ENCODE measurements around the gene CSF1R.

The CSF1R gene

DNA sequence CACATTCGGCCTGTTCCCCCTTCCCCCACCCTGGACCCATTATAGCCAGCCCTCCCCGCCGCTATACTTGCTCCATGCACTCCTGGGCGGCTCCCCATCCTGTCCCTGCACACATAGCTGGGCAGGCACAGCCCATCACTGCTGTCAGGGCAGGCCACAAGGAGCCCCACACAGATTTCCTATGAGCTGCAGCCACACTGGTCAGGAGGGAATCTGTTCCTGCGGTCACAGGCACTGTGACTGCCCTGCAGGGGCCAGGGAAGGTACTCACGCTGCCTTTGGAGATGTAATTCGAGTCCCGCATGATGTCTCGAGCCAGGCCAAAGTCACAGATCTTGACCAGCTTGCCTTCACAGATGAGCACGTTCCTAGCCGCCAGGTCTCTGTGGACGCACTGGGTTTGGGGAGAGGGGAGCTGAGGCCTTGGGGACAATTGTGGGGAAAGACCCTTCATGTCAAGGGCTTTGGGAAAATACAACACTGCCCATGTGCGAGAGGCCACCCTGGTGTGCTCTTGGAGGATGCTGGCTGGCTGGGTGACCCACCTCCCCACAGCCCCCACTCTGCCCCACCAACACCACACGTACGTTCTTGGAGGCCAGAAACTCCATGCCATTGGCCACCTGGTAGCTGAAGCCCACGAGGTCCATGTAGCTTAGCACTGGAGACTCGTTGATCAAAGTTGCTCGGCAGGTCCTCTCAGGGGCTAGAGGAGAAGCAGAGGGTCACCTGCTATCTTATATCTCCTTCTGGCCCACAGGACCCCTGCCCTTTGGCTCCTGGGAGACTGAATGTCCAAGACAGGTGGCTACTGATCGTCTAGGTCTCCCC is 34.5 kb upstream of the CSF1R start:
- DNase-seq, result no peak

DNA sequence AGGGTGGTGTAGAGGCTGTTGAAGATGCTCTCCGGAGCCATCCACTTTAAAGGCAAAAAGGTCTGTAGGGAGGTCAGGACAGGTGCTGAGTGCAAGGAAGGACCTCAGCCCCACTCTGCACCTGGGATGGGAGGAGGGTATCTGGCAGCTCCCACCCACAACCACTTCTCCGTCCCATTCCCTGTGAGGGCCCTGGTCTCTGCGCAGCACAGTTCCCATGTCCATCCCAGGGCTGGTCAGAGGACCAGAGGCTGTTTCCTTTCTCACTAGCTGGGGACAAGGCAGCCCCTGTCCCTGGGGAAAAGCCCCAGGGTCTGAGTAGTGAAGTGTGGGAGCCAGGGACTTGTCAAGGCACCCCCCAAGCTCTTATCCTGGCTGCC is 33.7 kb upstream of the CSF1R start:
- DNase-seq, result no peak

DNA sequence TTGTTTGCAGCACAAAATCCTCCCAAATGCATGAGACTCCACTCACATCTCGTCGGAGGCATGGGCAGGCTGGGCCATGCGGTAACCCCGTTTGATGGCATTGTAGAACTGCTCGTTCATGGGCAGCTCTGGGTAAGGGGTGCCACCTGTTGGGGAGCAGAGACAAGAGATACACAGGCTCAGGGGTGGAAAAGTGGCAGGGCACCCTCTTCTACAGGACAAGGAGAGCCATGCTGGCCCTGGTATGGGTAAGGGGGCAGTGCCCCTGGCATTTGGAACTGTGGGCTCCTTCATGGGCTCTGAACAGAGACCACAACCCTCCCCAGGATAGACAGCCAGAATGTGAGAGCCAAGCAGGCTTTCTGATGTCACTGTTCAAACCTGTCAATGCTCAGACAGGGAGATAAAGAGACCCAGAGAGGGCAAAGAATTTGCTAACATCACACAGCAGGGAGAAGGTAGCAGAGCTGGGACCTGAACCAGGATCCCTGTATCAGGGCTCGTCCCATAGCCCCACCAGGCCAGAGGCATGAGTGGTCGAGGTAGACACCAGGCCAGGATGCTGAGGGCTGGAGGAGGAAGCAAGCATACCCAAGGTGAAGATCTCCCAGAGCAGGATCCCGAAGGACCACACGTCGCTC is 33.2 kb upstream of the CSF1R start:
- DNase-seq, result peak; percentile 54

DNA sequence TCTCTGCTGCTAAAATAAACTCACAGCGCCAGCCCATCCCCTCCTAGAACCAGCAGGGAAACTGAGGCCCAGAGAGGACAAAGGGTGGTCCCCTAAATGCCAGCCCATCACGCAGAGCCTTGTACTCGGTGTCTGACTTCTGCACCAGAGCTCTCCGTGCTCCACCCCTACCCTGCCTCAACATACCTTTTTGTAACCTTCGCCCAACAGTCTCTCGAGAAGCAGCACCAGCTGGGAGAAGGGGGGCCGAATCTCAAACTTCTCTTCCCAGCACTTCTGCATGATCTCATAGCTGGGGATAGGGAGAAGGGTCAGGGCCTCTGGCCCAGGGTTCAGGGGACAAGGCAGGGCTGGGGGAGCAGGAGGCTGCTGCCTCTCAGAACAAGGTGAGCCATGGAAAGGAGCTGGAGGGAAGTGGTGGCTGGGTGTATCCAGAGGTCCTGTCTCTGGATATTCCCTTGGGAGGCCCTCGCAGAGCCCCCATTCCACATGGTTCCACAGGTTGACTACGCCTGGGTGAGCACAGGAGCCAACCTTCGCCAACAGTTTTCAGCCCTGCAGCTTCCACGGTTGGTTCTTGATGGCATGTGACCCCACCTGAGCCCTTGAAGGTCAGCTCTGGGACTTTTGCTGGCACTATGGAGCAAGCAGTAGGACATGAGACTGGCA is 32.3 kb upstream of the CSF1R start:
- DNase-seq, result no peak

DNA sequence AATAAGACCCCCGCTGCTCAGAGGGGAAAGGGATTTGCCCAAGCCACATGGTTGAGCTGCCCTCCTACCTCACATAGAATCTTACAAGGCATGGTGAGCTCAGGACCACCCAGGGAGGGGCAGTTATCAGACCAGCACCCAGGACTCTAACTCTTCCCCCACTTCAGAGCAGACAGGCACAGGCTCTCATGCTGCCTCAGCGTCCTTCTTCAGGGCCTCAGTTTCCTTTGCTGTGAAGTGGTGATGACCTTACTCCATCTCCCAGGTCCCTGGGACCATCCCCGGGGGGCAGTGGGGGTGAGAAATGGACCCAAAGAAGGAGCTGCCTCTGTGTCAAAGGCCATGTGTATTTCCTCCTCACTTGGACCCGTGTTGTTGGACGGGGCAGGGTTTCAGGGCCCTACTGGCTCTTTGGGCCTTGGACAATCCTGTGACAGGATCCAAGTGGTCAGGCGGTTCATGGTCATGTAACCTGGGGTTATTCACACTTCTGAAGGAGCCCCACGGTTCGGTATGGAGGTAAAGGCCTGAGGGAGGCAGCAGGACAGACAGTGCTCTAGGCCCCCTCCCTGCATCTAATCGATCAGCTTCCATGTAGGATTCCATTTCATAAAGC is 31.7 kb upstream of the CSF1R start:
- no peak for DNase-seq

DNA sequence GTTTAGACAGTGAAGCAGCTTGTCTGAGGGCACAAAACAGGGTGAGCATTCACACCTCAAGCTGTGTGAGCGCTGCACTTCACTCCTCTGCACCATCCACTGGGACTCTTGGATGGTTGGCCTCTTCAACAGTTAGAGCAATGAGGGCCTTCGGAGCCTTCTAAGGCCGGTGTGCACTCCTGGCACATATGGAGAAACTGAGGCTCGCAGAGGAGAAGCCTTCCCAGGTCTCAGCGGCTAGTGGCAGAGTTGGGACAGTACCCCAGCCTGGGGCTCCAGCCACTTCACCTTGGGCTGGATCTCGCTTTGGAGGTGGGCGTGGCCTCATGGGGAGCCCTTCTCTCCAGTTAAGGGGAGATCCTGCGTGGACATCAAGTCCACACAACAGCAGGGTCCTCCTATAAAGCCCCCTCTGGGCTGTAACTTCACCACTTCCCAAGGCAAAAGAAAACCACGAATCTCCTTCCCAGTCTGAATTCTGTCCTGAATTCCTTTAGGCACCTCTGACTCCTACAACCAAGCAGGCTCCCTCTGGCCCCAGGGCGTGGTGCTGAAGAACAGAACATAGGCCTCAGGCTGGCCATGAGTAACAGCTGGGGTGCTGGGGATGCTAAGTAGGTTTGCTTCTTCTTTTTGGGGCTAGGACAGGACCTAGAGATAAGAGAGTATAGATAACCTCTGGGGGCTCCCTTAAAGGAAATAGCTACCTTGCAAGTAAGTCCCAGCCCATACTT is 30.5 kb upstream of the CSF1R start:
- peak; percentile 42 for DNase-seq

DNA sequence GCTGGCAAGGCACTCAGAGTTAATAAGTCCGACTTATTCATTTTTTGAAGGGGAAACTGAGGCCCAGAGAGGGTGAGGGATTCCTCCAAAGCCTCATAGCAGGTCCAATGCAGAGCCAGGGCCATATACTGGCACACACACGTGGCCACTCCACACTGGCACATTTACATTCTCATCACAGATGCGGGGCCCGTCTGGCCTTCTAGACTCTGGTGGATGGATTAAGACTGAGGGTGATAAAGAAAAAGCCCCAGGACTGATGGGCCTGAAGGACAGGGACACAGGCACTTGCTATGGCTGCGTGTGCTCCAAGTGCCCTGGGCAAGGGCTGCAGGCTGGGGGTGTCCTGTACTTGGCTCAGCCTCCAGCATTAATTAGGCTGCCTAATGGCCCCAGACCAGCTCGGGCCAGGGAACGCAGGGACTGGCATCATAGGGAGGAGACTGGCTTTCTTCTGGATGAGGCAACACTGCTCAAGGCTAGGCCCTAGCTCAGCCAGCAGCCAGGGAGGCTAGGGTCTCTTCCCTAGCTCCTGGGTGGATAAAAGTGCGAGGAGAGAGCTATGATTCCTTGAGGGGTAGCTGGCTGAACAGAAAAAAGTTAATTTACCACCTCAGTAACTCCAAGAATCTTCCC is 28.5 kb upstream of the CSF1R start:
- DNase-seq, result no peak

DNA sequence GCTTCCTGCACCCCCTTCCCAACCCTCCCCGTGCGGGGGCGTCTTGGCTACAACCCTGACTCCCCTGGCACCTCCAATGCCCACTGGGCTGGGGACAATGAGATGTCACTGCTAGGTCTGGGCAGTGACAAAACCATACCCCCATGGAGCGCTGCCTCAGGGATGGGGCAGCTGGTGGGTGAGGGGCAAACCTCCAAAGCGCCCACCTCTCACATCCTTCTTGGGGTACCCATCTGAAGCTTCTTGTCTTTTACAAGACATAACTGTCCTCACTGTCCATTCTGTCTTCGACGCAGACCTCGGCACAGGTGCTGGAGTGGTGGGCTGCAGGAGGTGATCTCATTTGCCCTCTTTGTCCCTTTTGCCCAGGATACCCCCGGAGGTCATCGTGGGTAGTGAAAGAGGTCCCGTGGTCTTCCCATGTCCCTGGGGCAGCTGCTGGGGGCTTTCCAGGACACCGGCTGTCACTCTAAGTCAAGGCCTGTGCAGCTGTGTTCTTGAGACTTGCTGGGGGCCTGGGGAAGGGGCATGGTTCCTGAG is 27.8 kb upstream of the CSF1R start:
- no peak for DNase-seq

DNA sequence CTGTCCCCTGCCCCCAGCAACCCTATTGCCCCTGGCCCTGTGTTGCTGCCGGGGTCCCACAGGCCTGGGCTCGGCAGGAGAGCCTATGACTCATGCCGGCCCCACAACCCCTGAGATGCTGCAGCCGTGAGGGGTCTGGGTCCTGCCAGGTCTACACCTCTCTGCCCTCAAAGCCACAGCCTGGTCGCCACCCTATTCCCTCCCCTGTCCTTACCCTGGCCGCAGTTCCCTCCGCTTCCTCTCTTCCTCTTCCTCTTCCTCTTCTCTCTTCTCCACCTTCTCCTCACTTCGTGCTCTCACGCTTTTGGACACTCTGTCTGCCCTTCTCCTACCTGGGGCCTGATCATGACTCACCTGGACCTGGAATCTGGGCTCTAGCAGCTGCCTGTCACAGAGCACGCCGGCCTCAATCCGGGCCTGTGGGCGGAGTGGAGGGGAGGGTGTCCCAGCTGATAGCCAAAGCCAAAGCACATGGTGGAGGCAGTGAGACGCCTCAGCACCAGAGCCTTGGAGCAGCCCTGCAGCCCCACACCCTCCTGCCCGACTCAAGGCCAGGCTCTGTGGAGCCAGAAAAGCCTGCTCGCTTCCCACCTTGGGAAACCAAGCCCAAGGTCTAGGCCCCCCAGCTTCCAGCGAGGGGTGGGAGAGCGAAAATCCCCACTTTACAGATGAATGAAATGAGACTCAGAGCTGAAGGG is 26.8 kb upstream of the CSF1R start:
- DNase-seq, result no peak

DNA sequence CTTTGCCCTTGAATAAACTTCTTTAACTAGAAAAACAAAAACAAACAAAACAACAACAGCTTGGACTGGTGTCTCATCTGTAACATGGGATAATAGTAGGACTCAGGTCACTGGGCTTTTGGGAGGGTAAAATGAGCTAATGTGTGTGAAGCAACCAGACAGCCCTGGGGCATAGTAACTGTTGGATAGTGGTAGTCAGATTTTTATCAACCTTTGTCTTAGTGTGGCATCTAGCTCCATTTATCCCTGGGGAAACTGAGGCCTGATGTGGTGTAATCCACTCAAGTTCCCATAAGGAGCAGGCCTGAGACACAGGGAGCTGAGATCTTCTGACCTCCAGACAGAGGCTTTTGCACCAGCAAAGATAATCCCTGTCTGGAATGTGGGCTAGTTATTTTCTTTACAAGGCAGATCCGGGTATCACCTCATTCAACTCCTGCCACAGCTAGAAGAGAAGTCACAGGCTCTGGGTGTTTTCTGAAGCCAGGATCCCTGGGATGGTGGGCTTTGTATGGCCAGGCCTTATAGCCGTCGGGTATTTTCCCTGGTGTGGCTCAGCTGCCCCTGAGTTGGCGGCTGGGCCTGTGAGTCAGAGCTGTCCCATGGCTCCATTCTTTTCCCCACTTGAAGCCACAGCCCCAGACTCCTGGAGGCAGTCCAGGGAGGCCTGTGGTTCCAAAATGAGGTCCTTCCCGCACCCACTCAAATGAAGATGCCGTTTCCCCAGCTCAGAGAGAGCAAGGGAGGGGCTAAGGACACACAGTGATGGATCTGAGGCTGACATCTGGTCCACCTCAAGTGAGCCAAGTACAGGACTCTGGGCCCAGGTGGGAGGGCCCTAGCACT is 26.1 kb upstream of the CSF1R start:
- no peak for DNase-seq

DNA sequence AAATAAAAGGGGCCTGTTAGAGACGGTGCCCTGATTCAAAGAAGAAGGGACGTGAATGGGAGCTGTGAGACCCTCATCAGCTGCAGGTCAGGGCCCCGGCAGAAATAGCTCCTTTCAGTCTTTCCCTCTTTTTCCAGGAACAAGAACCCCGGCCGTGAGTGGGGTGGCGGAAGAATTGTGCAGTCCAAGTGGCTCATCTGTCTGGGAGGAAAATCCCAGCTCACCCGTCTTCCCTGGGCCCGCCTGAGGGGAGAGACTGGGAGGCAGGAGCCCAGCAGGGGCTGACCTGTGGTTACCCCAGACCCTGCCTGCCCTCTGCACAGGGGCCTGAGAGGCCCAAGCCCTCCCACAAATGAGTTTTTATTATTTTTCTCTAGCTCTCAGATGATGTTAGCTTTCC is 24.8 kb upstream of the CSF1R start:
- DNase-seq, result no peak

DNA sequence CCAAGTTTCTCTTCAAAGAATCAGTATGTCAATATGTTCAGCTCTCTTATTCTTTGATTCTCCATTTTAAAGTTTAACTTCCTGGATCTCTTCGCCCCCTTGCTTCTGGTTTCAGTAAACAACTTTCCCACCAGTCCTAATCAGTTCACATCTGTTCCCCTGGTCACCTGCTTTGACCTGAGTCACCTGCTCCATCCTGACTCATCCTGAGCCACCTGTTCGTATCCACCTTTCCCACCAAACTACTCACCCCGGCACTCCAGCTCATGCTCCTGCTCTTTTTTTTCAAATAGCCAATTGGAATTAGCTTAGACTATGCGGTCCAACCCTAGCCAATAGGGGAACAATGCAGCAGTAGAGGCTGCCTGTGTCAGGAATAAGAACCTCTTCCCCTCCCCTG is 23.6 kb upstream of the CSF1R start:
- no peak for DNase-seq

DNA sequence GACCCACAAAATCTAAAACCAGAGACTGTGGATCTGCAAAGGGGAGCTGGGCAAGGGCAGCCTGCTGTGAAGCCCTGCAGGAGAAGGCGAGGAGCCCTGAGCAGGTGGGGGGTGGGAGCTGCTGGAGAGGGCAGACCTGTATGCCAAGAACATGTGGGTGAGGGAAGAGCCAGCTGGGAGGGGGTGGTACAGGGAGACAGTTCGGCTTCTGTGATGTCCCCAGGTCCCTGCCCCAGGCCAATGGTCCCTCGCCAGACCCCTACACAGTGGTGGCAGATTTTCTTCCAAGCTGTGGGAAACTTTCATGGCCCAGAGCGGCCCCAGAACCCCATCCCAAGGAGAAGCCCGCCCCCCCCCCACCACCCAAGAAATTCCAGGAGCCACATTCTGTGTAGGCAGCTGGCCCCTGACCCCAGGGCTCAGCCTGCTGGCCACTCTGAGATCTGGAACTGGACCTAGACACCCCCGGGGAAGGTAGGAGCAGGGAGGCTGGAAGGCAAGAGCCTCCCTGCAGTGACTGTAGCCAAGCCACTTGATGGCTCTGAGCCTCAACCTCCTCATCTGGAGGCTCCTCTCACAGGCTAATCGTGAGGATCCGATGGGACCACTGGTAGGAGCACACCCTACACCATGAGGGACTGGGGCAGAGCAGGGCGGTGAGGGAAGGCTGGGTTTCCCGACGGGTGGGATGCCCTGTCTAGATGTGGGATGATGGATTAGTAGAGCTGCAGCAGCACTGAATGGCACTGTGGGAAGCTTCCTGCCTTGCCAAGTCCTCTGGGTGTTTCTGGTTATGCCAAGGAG is 22.6 kb upstream of the CSF1R start:
- DNase-seq, result no peak

DNA sequence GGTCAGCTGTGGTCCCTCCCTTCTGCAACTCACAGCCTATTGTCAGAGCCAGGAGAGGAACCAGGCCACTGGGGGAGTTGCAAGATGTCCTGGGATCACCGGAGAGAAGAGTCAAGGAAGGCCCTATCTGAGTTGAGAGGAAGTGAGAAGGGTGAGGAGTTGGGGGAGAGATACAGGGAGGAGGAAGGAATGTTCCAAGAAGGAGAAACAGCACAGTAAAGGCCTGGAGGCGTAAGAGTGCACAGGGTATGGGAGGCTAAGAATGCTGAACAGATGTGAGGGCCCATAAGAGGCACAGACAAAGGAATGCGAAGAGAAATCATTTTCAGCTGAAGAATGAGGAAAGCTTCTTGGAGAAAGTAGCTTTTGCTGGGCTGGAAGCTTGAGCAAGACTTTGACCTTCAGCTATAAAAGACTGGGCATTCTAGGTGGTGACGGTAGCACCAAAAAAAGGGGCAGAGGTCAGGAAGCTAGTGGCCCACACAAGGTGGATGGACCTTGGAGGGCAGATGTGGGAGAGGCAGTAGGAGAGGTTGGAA is 21.6 kb upstream of the CSF1R start:
- DNase-seq, result no peak

DNA sequence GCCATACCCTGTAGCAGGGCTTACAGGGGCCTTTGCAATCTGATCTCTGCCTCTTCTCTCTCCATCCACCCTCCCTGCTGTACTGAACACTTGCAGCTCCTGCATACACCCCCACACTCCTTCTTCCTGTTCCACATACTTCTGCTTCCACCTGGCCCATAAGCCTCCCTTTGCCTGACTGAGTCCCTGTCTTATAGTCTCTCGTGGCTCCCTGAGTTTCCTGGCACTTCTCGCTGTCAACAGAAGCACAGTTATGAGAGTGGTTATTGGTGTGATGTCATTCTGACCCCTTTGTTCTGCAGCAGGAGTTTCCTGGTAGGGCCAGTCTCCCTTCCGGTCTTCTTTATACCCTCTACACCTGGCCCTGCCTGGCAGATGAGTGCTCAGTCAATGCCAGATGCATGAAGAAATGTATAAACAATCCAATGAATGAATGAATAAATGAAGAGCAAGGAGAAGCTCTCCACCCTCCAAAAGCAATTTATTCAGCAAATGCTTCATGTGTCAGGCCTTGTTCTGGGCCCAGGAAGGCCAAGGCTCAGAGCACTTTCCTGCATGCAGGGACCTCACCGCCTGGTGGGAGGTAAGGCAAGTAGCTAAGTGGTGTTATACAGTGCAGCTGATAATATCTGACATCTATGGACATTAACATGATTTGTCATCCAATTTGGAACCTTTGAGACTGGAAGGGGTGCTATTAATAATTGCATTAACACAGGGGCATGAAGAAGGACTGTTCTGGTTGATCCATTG is 20.5 kb upstream of the CSF1R start:
- DNase-seq, result no peak

DNA sequence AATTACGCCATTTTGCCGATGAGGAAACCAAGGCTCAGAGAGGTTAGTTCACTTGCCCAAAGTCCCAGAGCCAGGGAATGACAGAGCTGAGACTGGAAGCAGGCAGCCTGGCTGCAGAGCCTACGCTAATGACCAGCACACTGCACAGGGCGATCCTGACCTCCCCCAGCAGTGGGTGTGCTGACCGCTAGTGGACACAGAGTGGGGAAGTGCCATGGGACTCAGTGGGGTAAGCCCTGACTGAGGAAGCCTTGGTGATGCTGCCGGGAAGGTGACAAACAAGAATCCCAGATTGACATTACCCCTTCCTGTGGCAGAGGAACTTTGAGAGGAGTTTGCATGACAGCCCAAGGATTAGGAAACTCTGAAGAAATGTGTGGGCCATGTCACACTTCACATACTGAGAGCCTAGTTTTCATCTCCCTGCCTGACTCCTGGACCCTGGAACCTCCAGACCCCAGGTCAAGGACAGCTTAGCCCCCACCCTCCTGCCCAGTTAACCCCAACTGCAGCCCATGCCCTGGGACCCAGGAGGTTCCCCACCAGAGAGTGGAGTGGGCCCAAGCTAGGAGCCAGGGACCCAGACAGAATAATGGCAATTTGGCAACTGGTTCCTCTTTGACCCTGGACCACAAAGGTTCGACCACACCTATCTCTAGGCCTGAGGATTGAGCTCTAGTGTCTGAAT is 19.7 kb upstream of the CSF1R start:
- no peak for DNase-seq

DNA sequence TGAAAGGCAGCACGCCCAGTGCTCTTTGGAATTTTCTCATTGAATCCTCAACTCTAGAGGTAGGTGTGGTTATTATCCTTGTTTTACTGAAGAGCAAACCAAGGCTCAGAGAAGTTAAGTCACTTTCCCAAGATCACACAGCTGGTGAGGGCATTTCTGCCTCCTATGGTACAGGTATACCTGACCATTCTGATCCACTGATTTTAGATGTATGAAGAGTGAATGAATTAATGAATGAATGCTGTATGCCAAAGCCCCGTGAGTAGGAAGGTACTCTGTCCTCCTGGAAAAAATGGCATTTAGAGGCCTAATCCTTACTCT is 18.2 kb upstream of the CSF1R start:
- DNase-seq, result no peak

Data from hematopoietic multipotent progenitor cell treated with erythropoietin and hydrocortisone succinate and interleukin-3 and kit ligand, for 6 days (in vitro differentiated cells).